ENCODE data around the gene BGN.
A peak's percentile ranks its signal among the peaks of the same experiment; 100 is the strongest.

The BGN gene

GRCh38 chrX:153456161-153456560 is 38.6 kb upstream of the BGN start:
- DNase-seq (ENCODE audit: low read depth in 2 of 2), result no peak
- H3K4me3 ChIP-seq (replicated peaks in 1 of 2; ENCODE audit: low read depth in 2 of 2, low read length in 2 of 2), result no peak overlapping the region
- no peak for TF ChIP-seq CTCF (IDR thresholded peaks at IDR 0.05; ENCODE audit: low read depth, low read length)

- no peak for TF ChIP-seq CTCF (IDR thresholded peaks at IDR 0.05; ENCODE audit: low read depth, low read length)
- H3K4me3 ChIP-seq (replicated peaks in 1 of 2; ENCODE audit: low read depth in 2 of 2, low read length in 2 of 2), result no peak overlapping the region
- no peak for DNase-seq (ENCODE audit: low read depth in 2 of 2)
Measured at GRCh38 chrX:153456704-153457103, 38.1 kb upstream of the BGN start.

GRCh38 chrX:153457136-153457825 is 37.5 kb upstream of the BGN start:
- no peak for TF ChIP-seq CTCF (IDR thresholded peaks at IDR 0.05; ENCODE audit: low read depth, low read length)
- no peak for DNase-seq (ENCODE audit: low read depth in 2 of 2)
- no peak overlapping the region for H3K4me3 ChIP-seq (replicated peaks in 1 of 2; ENCODE audit: low read depth in 2 of 2, low read length in 2 of 2)

- H3K4me3 ChIP-seq (replicated peaks in 1 of 2; ENCODE audit: low read depth in 2 of 2, low read length in 2 of 2), result no peak overlapping the region
- no peak for DNase-seq (ENCODE audit: low read depth in 2 of 2)
- no peak for TF ChIP-seq CTCF (IDR thresholded peaks at IDR 0.05; ENCODE audit: low read depth, low read length)
Measured at GRCh38 chrX:153457827-153458466, 36.8 kb upstream of the BGN start.

GRCh38 chrX:153458476-153458875 is 36.3 kb upstream of the BGN start:
- H3K4me3 ChIP-seq (replicated peaks in 1 of 2; ENCODE audit: low read depth in 2 of 2, low read length in 2 of 2), result no peak overlapping the region
- DNase-seq (ENCODE audit: low read depth in 2 of 2), result no peak
- TF ChIP-seq CTCF (IDR thresholded peaks at IDR 0.05; ENCODE audit: low read depth, low read length), result no peak

GRCh38 chrX:153459986-153460385 is 34.8 kb upstream of the BGN start:
- peak; percentile 46 to 66 for DNase-seq (ENCODE audit: low read depth in 2 of 2)
- no peak for TF ChIP-seq CTCF (IDR thresholded peaks at IDR 0.05; ENCODE audit: low read depth, low read length)

More at GRCh38 chrX:153459986-153460385, 34.8 kb upstream of the BGN start:
- no peak overlapping the region for H3K4me3 ChIP-seq (replicated peaks in 1 of 2; ENCODE audit: low read depth in 2 of 2, low read length in 2 of 2)
